Embryonic facial prominence (tissue), 1 donor: ENCODE measurements around the gene SATB2.

ENCODE experiments used
- DNase-seq: peaks from one replicate; pipeline ENCODE4 v3.0.0-alpha.2; 2016; ENCODE audit errors: extremely low spot score

Gene SATB2

GRCh38 chr2:199325881-199326280 lies 131.9 kb downstream of the SATB2 start:
- no peak for DNase-seq

DNA sequence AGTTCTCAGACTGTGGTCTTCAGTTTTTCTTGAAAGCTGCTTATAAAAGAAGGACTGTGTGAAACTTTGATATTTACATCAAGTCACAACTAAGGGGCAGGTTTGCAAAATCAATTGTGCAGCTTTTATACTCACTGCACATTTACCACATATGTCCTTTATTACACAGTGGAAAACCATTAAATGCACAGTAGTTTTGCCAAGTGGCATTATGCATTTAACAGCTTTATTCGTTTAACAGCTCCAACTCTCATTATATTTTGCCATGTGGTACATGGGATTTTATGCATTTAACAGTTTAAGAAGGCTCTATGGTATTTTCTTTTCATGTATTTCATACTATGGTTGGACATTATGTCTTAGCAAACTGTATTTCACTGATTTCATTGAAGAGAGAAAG lies 135.6 kb downstream of the SATB2 start:
- no peak for DNase-seq

DNA sequence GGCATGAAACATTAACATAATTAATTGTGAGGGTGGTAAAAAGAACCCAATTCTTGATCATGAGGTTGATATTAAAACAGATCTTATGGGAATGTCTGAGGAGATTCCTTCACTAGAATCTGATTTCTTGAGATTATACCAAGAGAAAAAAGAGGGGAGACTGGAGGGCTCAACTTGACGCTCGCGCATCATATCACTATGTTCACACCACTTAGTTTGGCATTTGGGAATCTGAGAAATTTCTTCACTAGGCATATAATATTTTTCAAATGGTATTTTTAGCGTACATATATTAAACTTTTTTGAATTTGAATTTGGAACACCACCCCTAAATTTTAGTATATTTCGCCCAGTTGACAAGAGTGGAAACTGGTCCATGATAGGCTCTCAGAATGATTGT lies 140.1 kb downstream of the SATB2 start:
- no peak for DNase-seq

DNA sequence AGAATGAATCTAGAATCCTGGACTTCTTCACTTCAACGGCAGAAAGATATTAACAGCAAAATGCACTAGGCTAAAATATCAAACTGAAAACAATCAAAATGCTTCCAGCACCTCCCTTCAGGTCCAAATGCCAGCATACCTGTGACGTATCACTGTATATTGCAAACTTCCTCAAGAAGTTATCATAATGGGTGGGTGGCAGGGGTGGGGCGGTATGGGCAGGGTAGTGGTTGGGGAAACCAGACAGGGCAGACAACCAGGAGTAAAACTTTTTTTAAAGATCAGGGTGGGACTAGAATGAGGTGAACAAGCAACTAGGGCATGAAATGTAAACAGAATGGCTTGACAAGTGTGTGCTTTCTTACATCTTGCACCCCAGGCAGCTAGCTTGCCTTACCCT lies 140.9 kb downstream of the SATB2 start:
- no peak for DNase-seq

DNA sequence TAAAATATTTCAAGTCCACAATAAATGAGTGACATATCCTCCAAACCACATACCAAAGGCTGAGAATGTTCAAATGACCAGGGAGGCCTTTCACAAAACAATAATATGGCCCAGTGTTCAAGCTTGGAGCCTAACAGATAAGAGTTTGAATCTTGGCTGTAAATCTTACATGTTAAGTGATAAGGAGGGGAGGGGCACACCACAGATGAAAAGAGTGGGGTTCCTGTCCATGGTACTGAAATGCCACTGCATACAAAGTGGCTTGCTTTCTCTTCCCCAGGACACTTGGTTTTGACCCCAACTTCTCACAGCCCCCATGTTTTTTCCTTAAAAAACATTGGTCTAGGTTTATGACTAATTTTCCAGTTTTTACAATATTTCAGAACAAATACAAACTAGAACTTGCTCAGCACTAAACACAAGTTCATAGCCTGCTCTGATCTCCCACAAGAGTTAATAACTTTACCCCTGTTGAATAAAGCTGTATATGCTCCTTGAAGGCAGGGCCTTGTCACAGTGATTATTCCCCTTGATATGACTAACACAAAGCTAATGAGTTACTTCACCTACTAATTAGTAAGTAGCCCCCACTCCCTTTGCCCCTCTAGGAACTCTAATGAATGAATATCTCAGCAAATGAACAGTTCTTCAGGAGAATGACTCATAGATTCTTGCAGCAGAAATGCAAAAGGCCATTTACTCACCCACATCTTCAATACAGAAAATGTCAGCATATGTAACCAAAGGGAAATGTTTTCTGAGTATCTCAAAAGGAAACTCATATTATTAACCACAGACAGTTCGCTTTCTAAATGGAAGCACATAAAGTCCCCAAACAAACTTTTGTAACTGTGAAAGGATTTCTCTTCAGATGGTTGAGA lies 142.2 kb downstream of the SATB2 start:
- no peak for DNase-seq

GRCh38 chr2:199312931-199313330 lies 144.8 kb downstream of the SATB2 start:
- DNase-seq: no peak

DNA sequence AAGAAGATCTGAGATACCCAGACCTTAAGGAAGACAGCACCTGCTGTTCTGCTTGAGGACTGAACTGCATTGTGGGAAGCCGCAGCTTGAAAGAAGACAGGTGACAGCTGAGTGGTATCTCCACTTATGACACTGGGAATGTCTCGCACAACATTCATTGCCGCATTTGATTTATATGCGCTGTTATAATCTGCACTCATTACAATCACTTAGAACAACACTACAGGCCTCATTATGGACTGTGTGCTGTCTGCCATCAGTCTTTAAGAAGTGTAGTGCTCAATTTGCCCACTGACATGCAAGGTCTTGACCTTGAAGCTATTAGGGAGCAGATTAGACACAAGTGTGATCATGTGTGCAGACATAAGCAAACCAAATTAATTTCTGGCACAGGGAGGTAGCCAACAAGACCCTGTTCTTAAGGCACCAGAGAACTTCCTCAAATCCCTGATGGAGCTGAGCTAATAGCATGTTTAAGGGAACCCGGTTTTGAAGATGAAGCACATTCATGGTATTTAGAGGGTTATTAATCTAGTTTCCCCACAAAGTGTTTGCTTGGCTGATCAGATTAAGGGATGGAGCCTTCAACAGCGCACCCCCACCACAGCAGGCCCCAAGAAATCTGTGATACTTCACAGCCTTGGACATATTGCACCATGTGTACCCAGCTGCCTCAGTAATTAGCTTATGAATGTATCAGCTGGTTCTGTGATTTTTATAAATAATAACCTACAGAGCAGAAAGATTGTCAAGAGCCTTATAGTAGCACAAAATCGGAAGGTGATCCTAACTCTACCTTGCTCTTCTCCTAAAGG lies 146.8 kb downstream of the SATB2 start:
- DNase-seq: no peak

DNA sequence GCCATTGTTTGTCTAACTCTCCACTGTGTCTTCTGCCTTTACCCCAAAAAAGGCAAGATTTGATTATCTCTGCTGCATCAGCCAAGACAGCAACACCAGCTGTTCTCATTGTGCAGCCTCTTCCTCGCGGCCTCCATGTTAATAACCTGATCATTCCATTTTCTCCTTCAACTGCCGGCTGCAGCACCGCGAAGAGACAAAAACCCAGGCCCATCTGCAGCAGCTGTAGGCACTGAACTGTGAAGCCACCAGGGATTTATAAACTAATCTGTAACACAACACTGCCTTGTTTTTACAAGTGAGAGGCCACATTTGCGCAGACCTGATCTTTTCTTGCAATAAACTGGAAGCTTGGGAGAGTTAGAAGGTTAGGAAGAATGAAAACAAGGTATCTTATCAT lies 147.8 kb downstream of the SATB2 start:
- DNase-seq: no peak

DNA sequence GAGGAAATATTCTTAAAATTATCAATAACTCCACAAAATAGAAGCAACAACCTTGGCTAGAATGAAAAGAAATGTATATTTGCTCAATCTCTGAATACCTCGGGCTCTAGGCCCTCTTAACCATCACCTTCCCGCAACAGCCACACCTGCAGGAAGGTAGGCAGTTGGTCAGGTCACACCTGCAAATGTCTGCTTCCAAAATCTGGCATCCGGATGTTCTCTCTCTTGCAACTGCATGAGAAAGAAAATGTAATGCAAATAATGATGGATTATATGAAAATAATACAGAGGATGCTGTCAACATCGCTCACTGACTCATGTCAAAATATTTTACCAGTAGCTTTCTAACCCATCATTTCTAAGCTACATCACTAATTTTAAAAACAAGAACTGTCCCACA lies 148.3 kb downstream of the SATB2 start:
- no peak for DNase-seq

GRCh38 chr2:199308567-199308966 lies 149.2 kb downstream of the SATB2 start:
- no peak for DNase-seq

GRCh38 chr2:199307461-199307860 lies 150.3 kb downstream of the SATB2 start:
- no peak for DNase-seq

- no peak for DNase-seq
Measured at GRCh38 chr2:199306116-199306515, 151.6 kb downstream of the SATB2 start.

DNA sequence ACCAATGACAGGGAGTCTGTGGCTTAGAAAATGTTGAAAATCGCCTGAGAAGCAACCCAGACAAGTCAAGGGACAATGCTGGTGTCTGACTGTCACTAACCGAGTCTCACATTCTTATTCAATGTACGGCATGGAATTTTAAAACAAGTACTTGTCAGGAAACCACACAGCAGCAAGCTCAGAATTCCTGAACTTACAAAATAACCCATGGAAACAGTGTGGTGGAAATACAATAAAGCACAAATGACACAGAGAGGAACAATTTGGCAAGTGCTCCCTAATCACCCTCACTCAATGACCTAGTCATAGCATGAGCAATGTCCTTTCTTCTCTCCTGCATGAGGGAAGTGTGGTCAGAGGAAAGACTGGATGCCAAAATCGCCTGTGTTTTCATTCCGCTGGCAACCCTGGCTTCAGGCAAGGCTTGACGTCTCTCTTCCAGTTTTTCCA lies 154.0 kb downstream of the SATB2 start:
- no peak for DNase-seq

- DNase-seq: no peak
Measured at GRCh38 chr2:199302851-199303250, 154.9 kb downstream of the SATB2 start.

DNA sequence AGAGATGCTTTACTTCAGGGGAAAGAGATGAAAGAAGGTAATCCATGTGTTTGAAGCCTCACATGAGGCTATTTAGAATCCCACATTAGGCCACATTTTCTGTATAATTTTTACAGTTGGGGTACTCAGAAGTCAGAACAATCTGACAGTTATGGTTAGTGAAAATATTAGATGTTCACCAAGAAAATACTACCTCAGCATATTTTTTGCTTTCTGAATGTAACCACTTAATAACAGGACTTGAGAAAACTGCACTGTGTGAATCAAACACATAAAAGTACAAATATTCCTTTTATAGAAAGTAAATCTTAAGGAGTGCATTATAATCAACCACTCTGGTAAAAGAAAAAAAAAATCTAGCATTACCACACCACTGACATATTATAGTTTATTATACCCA lies 169.3 kb downstream of the SATB2 start:
- no peak for DNase-seq

DNA sequence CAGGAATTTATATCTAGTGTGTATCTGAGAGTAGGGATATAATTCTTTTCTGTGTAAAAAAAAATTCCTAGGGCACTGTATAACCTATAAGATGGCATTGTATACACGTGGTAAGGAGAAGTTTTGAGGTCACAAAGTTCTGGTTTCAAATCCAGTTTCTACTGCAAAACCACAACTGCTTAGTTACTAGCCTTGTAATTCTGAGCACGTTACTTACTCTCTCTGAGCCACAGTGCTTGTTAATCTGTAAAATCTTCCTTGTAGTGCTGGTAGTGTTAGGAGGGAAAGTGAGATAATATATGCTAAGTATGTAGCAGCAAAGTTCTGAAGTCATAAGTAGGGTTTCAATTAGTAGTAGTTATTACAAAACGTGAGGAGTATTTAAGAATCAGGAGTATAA lies 175.4 kb downstream of the SATB2 start:
- no peak for DNase-seq

DNA sequence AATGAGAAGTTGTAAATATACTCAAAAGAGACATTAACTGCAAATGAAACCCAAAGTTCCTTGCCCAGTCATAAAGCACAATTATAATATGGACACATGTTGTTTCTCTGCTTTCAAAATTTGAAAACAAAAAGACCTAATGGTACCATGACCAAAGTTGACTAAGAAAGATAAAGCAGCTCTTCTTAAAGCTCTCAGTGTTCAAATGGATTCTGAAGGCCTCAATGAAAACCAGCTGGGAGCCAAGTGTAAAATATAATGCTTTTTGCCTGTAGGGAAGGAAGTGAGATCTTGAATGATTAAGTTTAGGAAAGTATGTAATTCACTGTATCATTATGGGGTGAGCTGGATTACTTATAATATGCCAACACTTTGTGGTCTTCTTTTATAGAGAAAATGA lies 178.6 kb downstream of the SATB2 start:
- DNase-seq: no peak

DNA sequence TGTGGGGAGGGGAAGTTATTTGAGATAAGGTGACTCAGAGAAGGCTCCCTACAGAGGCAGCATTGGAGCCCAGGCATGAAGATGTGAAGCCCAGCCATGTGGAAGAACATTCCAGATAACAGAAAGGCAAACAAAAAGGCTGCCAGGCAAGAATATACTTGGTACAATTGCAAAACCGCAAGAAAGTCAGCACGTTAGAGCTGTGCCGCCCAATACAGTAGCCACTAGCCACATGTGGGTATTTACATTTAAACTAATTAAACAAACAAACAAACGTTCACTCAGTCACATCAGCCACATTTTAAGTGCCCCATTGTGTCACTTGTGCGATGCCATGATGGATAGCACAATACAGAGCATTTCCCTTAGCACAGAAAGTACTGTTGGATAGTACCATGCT lies 179.6 kb downstream of the SATB2 start:
- DNase-seq: no peak

- DNase-seq: no peak
Measured at GRCh38 chr2:199273042-199273511, 184.7 kb downstream of the SATB2 start.

DNA sequence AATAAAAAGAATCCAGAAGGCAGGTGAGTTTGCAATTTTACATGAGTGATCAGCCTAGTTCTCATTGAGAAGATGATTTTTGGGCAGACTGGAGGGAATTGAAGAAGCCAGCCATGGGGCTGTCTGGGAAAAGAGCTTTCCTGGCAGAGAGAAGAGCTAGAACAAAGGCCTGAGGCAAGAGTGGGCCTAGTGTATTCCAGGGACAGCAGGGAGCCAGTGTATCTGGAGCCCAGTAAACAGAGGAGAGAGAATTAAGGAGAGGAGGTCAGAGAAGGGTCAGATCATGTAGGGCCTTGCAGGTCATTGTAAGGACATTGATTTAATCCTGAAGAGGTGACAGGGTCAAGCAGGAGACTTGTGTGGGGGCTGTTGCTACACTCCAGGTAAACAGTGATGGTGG lies 195.8 kb downstream of the SATB2 start:
- DNase-seq: no peak

DNA sequence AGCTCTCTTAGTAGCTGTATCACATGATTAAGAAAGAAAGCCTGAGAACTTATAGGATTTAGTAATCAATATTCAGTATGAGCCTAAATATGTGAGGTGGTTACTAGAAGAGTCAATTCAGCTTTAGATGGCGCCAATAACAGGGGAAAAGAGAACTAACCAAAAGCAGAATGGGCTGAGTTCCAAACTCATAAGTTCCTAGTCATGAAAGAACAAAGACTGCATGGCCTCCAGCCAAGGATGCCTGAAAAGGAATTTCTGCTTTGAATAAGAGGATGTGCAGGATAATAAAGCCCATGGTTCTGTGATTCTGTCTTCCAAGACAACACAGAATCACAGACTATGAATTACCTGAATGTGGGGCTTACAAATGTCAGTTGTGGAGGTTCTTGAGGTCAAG lies 196.5 kb downstream of the SATB2 start:
- DNase-seq: no peak

DNA sequence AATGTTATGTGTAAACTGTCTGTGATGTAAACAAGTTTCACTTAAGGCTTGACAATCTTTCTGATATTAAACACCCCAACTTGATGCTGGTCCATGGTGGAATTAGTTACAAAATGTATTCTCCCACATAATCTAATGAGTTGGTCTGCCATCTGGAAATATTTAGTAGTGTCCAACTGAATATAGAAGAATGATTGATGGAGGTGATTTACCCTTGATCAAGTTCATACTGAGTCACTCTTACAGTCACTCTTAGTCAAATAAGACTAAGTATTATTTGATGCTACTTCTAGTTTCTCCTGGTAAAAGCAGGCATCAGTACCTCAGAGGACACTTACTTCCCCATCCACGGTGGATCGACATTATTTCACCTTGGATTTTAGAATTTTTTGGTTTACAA lies 198.1 kb downstream of the SATB2 start:
- DNase-seq: no peak

- no peak for DNase-seq
Measured at GRCh38 chr2:199258291-199258690, 199.4 kb downstream of the SATB2 start.
